Endothelial cell of umbilical vein (primary cell): ENCODE measurements around the gene SLC25A40. TPM values are rescaled to one million over a fixed set of nuclear protein-coding genes. Genes with fewer than 3 reads are reported as not detected.
A peak's percentile ranks its signal among the peaks of the same experiment; 100 is the strongest.
"Not testable (repeated sequence)": the region's sequence is repeated elsewhere in the genome, so short reads cannot be mapped to it uniquely, and the experiment has no call there.

ENCODE experiments used
- BruUV-seq: library from RNA; stranded (reverse); fragments of 400-500 nt; replicated peaks from 2 replicates; lab custom pipeline; 2021; lab: Mats Ljungman, UMichigan
- CTCF ChIA-PET: fragments of 300-600, 350-600 bp; sonication (Branson Sonifier 250); formaldehyde crosslinking; loops from one replicate; lab custom pipeline; 2021; ENCODE audit warnings: antibody characterized with exemption, inconsistent platforms; lab: Charles Lee
- POLR2A ChIA-PET: fragments of 300-600, 350-600 bp; sonication (Branson Sonifier 250); formaldehyde crosslinking; loops from one replicate; lab custom pipeline; 2021; ENCODE audit warnings: antibody characterized with exemption, inconsistent platforms; lab: Charles Lee
- DNase-seq: peaks from one replicate; pipeline ENCODE4 v3.0.0-alpha.2; 2011; ENCODE audit warnings: low read depth, low spot score
- FAIRE-seq: peaks from 2 replicates; lab custom pipeline; 2011; peaks lifted over from hg19 to GRCh38; lab: Jason Lieb, UNC
- H2AFZ ChIP-seq: 2 replicates; pipeline ENCODE4 v1.6.0; 2012; ENCODE audit warnings: low read depth, low read length, control low read depth, inconsistent platforms
- H3K27ac ChIP-seq: 2 replicates; pipeline ENCODE4 v1.5.1; 2011; ENCODE audit warnings: low read depth, mild to moderate bottlenecking, control low read depth, low read length, moderate library complexity; ENCODE audit not compliant: insufficient read depth
- H3K27me3 ChIP-seq, 2 experiments: 2 replicates each; pipeline versions ENCODE4 v1.6.0 to v1.6.1; 2011; ENCODE audit warnings: low read length in 2 of 2, mixed read lengths in 1 of 2; ENCODE audit not compliant: control insufficient read depth in 2 of 2, insufficient read depth in 2 of 2
- H3K36me3 ChIP-seq, 2 experiments: 2 replicates in 1 of 2; 3 replicates in 1 of 2; pipeline ENCODE4 v1.5.1; 2011; ENCODE audit warnings: low read length in 2 of 2, mild to moderate bottlenecking in 1 of 2, moderate library complexity in 1 of 2; ENCODE audit not compliant: control insufficient read depth in 2 of 2, insufficient read depth in 2 of 2; ENCODE audit errors: extremely low read depth in 1 of 2
- H3K4me1 ChIP-seq: 3 replicates; pipeline ENCODE4 v1.5.1; 2011; ENCODE audit warnings: mild to moderate bottlenecking, low read length; ENCODE audit not compliant: control insufficient read depth, insufficient read depth; ENCODE audit errors: extremely low read depth
- H3K4me2 ChIP-seq: 2 replicates; pipeline ENCODE4 v1.6.1; 2011; ENCODE audit warnings: low read length, control low read depth, mixed read lengths; ENCODE audit not compliant: insufficient read depth
- H3K4me3 ChIP-seq, 3 experiments: fragments of 200-600 bp in 1 of 3; sonication (generic), shearing (Covaris generic) in 1 of 3; replicated peaks in 1 of 3; 2 replicates each; pipeline ENCODE4 v1.5.1; 2011 to 2016; ENCODE audit warnings: control low read depth in 3 of 3, low read length in 3 of 3, mild to moderate bottlenecking in 2 of 3, inconsistent platforms in 1 of 3, low read depth in 1 of 3, moderate library complexity in 1 of 3; ENCODE audit not compliant: insufficient read depth in 1 of 3
- H3K79me2 ChIP-seq: 2 replicates; pipeline ENCODE4 v1.6.0; 2012; ENCODE audit warnings: low read length, inconsistent platforms; ENCODE audit not compliant: control insufficient read depth, insufficient read depth
- H3K9ac ChIP-seq: replicated peaks from 2 replicates; pipeline ENCODE3; 2011; ENCODE audit warnings: low read length, control low read depth; ENCODE audit not compliant: insufficient read depth; ENCODE audit errors: extremely low read depth
- H3K9me1 ChIP-seq: replicated peaks from 3 replicates; pipeline ENCODE4 v1.6.0; 2011; ENCODE audit warnings: mild to moderate bottlenecking, low read length; ENCODE audit not compliant: control insufficient read depth, insufficient read depth; ENCODE audit errors: extremely low read depth
- H3K9me3 ChIP-seq: replicated peaks from 2 replicates; pipeline ENCODE4 v1.5.1; 2012; ENCODE audit warnings: low read length, inconsistent platforms; ENCODE audit not compliant: control insufficient read depth, insufficient read depth
- H4K20me1 ChIP-seq: replicated peaks from 2 replicates; pipeline ENCODE3; 2011; ENCODE audit warnings: mild to moderate bottlenecking, low read length; ENCODE audit not compliant: control insufficient read depth, insufficient read depth; ENCODE audit errors: extremely low read depth
- CTCF ChIP-seq, 2 donors: IDR thresholded peaks; 1 replicate in 1 of 2; 2 replicates in 1 of 2; pipeline ENCODE4 v1.5.1; 2011; ENCODE audit warnings: low read length in 2 of 2, mild to moderate bottlenecking in 2 of 2, moderate library complexity in 2 of 2, control low read depth in 1 of 2, inconsistent platforms in 1 of 2, low read depth in 1 of 2; ENCODE audit not compliant: insufficient read depth in 1 of 2; ENCODE audit errors: extremely low read depth in 1 of 2
- FOS ChIP-seq: IDR thresholded peaks from 2 replicates; pipeline ENCODE4 v1.6.1; 2011; ENCODE audit warnings: mild to moderate bottlenecking, low read length, moderate library complexity, borderline replicate concordance; ENCODE audit not compliant: insufficient read depth
- GATA2 ChIP-seq: IDR thresholded peaks from 2 replicates; pipeline ENCODE4 v1.7.0; 2011; ENCODE audit warnings: low read depth, mild to moderate bottlenecking, moderate library complexity, mixed read lengths, low read length; ENCODE audit not compliant: insufficient read length, insufficient read depth
- dilution Hi-C: fragments of 300-500 bp; cut with MboI; formaldehyde crosslinking; loops from one replicate; pipeline ENCODE4 v1.15.0; 2019; ENCODE audit warnings: low sequenced_read_pairs; ENCODE audit not compliant: extremely low pct_ligation_motif_present
- intact Hi-C: fragments of 100-400 bp; cut with micrococcal nuclease; formaldehyde crosslinking; loops from one replicate; pipeline ENCODE4 v1.10.0; 2022
- polyA plus RNA-seq, 4 experiments: library from polyadenylated mRNA; depleted of rRNA in 3 of 4; stranded (reverse) in 3 of 4; unstranded in 1 of 4; fragments of >200 nt; gene quantifications; 2 replicates each; pipeline versions ENCODE4 v1.2.1 to v1.2.3, GENCODE V29; 2011 to 2012; ENCODE audit warnings: missing spikeins in 1 of 4
- total RNA-seq: library from RNA; stranded (reverse); gene quantifications from 2 replicates; pipeline ENCODE4 v1.2.3, GENCODE V29; 2021

The SLC25A40 gene
- total and polyA plus RNA-seq, 2 donors (not counting 3 experiments of a cell fraction or from before 2014, with no cell fraction given) = 7.1 to 17.1 TPM

- FAIRE-seq (no peak), DNase-seq (no peak)
- Histone ChIP-seq H3K4me1 (no peaks in the 10 kb centered on the region), H3K9me3 (no peaks in the 10 kb centered on the region), H3K36me3 (no peaks in the 10 kb centered on the region), H3K4me3 (no peak overlapping the region), H3K79me2 (no peaks in the 10 kb centered on the region), H3K27ac (no peak overlapping the region), H3K9ac (no peak overlapping the region), H3K27me3 (no peaks in the 10 kb centered on the region), H3K4me2 (no peak overlapping the region), H3K9me1 (no peaks in the 10 kb centered on the region), H2AFZ (no peak overlapping the region), H4K20me1 (no peaks in the 10 kb centered on the region)
- TF ChIP-seq CTCF (IDR thresholded peaks at IDR 0.05; ENCODE audit: extremely low read depth in 1 of 2, insufficient read depth in 1 of 2, low read depth in 1 of 2, low read length in 2 of 2) (no peak), GATA2 (no peak), FOS (no peak)
- dilution Hi-C loops = no loop called here
- TSS peak; percentile 3 for BruUV-seq
- intact Hi-C loops = no loop called here
- CTCF ChIA-PET = interaction anchor here (2.0 kb wide), 1 partner anchor 9 kb away, joined by 10 read pairs; no protein-coding TSS in a partner anchor
- POLR2A ChIA-PET = no interaction called here
Observed at GRCh38 chr7:87912121-87912520, 36.0 kb upstream of the SLC25A40 start.

GRCh38 chr7:87908814-87909213 lies 32.7 kb upstream of the SLC25A40 start:
- H3K4me2 ChIP-seq, H3K4me3 ChIP-seq, H3K9me3 ChIP-seq, H3K27ac ChIP-seq, DNase-seq, H3K79me2 ChIP-seq, H3K4me1 ChIP-seq, dilution Hi-C loops, POLR2A ChIA-PET, H3K36me3 ChIP-seq, CTCF ChIA-PET, H3K27me3 ChIP-seq, H4K20me1 ChIP-seq, H2AFZ ChIP-seq, H3K9ac ChIP-seq, FAIRE-seq, H3K9me1 ChIP-seq, intact Hi-C loops, BruUV-seq: not testable (repeated sequence)

- H3K36me3 ChIP-seq, H3K27ac ChIP-seq, POLR2A ChIA-PET, H3K9ac ChIP-seq, DNase-seq, H3K9me3 ChIP-seq, H3K4me1 ChIP-seq, intact Hi-C loops, H3K27me3 ChIP-seq, H3K9me1 ChIP-seq, H3K4me2 ChIP-seq, dilution Hi-C loops, H3K79me2 ChIP-seq, H4K20me1 ChIP-seq, H3K4me3 ChIP-seq, FAIRE-seq, H2AFZ ChIP-seq: not testable (repeated sequence)
- CTCF ChIA-PET = interaction anchor here (1.0 to 2.0 kb wide), 2 partner anchors 18 to 204 kb away, joined by 3 to 6 read pairs; no protein-coding TSS in a partner anchor
- BruUV-seq = TSS peak; percentile 15
Observed at GRCh38 chr7:87907136-87907906, 31.2 kb upstream of the SLC25A40 start.
